ENCODE measurements around the gene SYNPR. TPM values are rescaled to one million over a fixed set of nuclear protein-coding genes. Genes with fewer than 3 reads are reported as not detected.

The SYNPR gene
- total RNA-seq, 1 experiment from 2014 or later = not detected

- Mint-ChIP-seq H3K4me1 (ENCODE audit: low read depth, unreplicated experiment) (no peaks in the 10 kb centered on the region), H3K36me3 (ENCODE audit: insufficient read depth, unreplicated experiment) (no peaks in the 10 kb centered on the region), H3K27ac (ENCODE audit: unreplicated experiment) (no peak overlapping the region), H3K27me3 (ENCODE audit: insufficient read depth, unreplicated experiment) (peaks cover 4% of the 10 kb centered on the region), H3K4me3 (ENCODE audit: unreplicated experiment) (no peak overlapping the region), H3K9me3 (ENCODE audit: unreplicated experiment) (no peaks in the 10 kb centered on the region)
- no peak for TF ChIP-seq CTCF (IDR thresholded peaks at IDR 0.05; ENCODE audit: insufficient read depth in 1 of 2, low read depth in 1 of 2, low read length in 1 of 2, severe bottlenecking in 1 of 2, unreplicated experiment in 1 of 2)
- Histone ChIP-seq H3K36me3 (ENCODE audit: control insufficient read depth, insufficient read depth, low read length) (no peaks in the 10 kb centered on the region), H3K9me3 (no peaks in the 10 kb centered on the region), H3K4me3 (ENCODE audit: low read depth, low read length) (no peak overlapping the region), H3K27me3 (replicated peaks; ENCODE audit: control insufficient read depth, insufficient read depth, low read length) (no peaks in the 10 kb centered on the region), H3K4me1 (no peaks in the 10 kb centered on the region)
- no TSS peak for BruUV-seq (replicated peaks)
- ChIA-PET POLR2A (no interaction called here), CTCF (no interaction called here)
- no peak for DNase-seq
- intact Hi-C loops (cut with micrococcal nuclease; ENCODE audit: unreplicated experiment) = no loop called here
Observed at GRCh38 chr3:63295806-63296205, 17.7 kb downstream of the SYNPR start.

DNA sequence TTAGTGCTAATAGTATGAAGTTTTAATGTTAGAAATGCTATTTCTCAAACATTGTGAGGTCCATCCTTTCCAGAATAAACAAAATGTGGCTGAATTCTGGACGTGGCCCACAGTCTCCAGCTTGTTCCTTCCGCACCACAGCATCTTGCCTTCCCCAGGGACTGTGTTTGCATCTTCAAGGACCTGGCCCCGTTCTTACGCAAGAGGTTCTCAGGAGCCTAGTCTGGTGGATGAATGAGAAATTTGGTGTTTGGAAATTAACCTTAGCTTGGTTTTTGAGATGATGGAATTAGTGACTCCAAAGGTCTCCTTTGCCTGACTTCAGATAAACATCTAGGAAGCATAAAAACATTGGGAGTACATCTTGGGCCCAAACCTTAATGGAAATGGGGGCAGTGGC, 18.1 kb downstream of the SYNPR start:
- H3K4me1 Mint-ChIP-seq (ENCODE audit: low read depth, unreplicated experiment) = no peaks in the 10 kb centered on the region
- no TSS peak for BruUV-seq (replicated peaks)
- no peaks in the 10 kb centered on the region for H3K36me3 Mint-ChIP-seq (ENCODE audit: insufficient read depth, unreplicated experiment)
- Histone ChIP-seq H3K27me3 (replicated peaks; ENCODE audit: control insufficient read depth, insufficient read depth, low read length) (no peaks in the 10 kb centered on the region), H3K4me1 (no peaks in the 10 kb centered on the region), H3K36me3 (ENCODE audit: control insufficient read depth, insufficient read depth, low read length) (no peaks in the 10 kb centered on the region), H3K4me3 (ENCODE audit: low read depth, low read length) (no peak overlapping the region), H3K9me3 (no peaks in the 10 kb centered on the region)
- intact Hi-C loops (cut with micrococcal nuclease; ENCODE audit: unreplicated experiment) = no loop called here
- no peak overlapping the region for H3K27ac Mint-ChIP-seq (ENCODE audit: unreplicated experiment)
- peaks cover 2% of the 10 kb centered on the region for H3K27me3 Mint-ChIP-seq (ENCODE audit: insufficient read depth, unreplicated experiment)
- no peak for DNase-seq
- POLR2A ChIA-PET = no interaction called here
- no peaks in the 10 kb centered on the region for H3K9me3 Mint-ChIP-seq (ENCODE audit: unreplicated experiment)
- CTCF ChIA-PET = no interaction called here
- H3K4me3 Mint-ChIP-seq (ENCODE audit: unreplicated experiment) = no peak overlapping the region
- no peak for TF ChIP-seq CTCF (IDR thresholded peaks at IDR 0.05; ENCODE audit: insufficient read depth in 1 of 2, low read depth in 1 of 2, low read length in 1 of 2, severe bottlenecking in 1 of 2, unreplicated experiment in 1 of 2)

GRCh38 chr3:63303238-63303637, 25.1 kb downstream of the SYNPR start:
- Mint-ChIP-seq H3K27me3 (ENCODE audit: insufficient read depth, unreplicated experiment) (peaks cover 5% of the 10 kb centered on the region), H3K36me3 (ENCODE audit: insufficient read depth, unreplicated experiment) (no peaks in the 10 kb centered on the region)
- POLR2A ChIA-PET = interaction anchor here (0.6 kb wide), 1 partner anchor 1741 kb away, joined by 5 read pairs; no protein-coding TSS in a partner anchor

More at GRCh38 chr3:63303238-63303637, 25.1 kb downstream of the SYNPR start:
- Histone ChIP-seq H3K4me1 (no peaks in the 10 kb centered on the region), H3K36me3 (ENCODE audit: control insufficient read depth, insufficient read depth, low read length) (no peaks in the 10 kb centered on the region), H3K9me3 (no peaks in the 10 kb centered on the region), H3K27me3 (replicated peaks; ENCODE audit: control insufficient read depth, insufficient read depth, low read length) (no peaks in the 10 kb centered on the region), H3K4me3 (ENCODE audit: low read depth, low read length) (no peak overlapping the region)
- Mint-ChIP-seq H3K4me1 (ENCODE audit: low read depth, unreplicated experiment) (no peaks in the 10 kb centered on the region), H3K9me3 (ENCODE audit: unreplicated experiment) (no peaks in the 10 kb centered on the region), H3K4me3 (ENCODE audit: unreplicated experiment) (no peak overlapping the region), H3K27ac (ENCODE audit: unreplicated experiment) (no peak overlapping the region)
- DNase-seq = no peak
- CTCF ChIA-PET = no interaction called here
- no peak for TF ChIP-seq CTCF (IDR thresholded peaks at IDR 0.05; ENCODE audit: insufficient read depth in 1 of 2, low read depth in 1 of 2, low read length in 1 of 2, severe bottlenecking in 1 of 2, unreplicated experiment in 1 of 2)
- BruUV-seq (replicated peaks) = no TSS peak
- intact Hi-C loops (cut with micrococcal nuclease; ENCODE audit: unreplicated experiment) = no loop called here
